GM20431 (cell line): ENCODE measurements around the gene ABCA7.

Experiments used
- in situ Hi-C: fragments of 300-500 bp; cut with MseI, MboI; formaldehyde crosslinking; loops from one replicate; pipeline ENCODE4 v1.15.0; 2020; ENCODE audit warnings: low sequenced_read_pairs; ENCODE audit not compliant: unreplicated experiment

The ABCA7 gene

GRCh38 chr19:1053176-1054101 lies 13.5 kb downstream of the ABCA7 start:
- in situ Hi-C loops, result no loop called here

- in situ Hi-C loops, result no loop called here
Measured at GRCh38 chr19:1054102-1055027, 14.5 kb downstream of the ABCA7 start.

- in situ Hi-C loops, result no loop called here
Measured at GRCh38 chr19:1055028-1055425, 15.1 kb downstream of the ABCA7 start.

DNA sequence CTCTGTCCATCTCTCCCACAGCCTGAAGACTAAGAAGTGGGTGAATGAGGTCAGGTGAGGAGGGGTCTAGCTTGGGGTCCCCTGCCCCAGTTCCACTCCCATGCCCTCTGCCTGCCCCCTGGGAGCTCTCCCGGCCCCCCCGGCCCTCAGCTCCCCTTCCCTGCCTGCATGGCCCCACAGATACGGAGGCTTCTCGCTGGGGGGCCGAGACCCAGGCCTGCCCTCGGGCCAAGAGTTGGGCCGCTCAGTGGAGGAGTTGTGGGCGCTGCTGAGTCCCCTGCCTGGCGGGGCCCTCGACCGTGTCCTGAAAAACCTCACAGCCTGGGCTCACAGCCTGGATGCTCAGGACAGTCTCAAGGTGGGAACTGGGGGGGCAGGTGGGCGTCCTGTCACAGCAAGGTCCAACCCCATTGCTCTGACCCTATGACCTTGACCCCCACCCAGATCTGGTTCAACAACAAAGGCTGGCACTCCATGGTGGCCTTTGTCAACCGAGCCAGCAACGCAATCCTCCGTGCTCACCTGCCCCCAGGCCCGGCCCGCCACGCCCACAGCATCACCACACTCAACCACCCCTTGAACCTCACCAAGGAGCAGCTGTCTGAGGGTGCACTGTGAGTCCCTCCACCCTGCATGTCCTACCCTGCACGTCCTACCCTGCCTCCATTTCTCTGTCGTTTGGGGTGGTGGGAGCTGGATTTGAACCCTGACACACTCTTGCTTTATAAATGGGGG lies 16.1 kb downstream of the ABCA7 start:
- in situ Hi-C loops, result no loop called here

DNA sequence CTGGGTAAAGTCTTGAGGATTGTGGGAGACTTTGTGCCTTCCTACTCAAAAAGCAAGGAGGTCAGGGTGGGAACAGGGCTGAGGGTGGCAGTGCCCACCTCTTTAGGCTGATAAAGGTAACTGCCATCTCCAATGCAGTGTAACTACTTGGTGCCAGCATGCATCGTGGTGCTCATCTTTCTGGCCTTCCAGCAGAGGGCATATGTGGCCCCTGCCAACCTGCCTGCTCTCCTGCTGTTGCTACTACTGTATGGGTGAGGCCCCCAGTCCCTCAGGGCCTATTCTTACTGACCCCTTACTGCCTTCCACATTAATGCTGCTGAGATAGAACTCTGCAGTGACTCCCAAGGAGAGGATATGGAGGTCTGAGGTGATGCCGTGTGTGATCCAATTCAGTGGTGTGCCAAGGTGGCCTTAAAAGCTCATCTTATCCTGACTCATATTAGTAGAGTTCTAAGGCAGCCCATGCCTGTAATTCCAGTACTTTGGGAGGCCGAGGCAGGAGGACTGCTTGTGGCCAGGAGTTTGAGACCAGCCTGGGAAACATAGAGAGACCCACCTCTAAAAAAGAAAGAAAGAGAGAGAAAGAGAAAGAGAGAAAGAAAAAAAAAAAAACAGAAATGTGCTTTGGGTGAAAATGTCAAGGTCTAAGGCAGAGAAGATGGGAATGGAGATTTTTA lies 17.4 kb downstream of the ABCA7 start:
- in situ Hi-C loops, result no loop called here

DNA sequence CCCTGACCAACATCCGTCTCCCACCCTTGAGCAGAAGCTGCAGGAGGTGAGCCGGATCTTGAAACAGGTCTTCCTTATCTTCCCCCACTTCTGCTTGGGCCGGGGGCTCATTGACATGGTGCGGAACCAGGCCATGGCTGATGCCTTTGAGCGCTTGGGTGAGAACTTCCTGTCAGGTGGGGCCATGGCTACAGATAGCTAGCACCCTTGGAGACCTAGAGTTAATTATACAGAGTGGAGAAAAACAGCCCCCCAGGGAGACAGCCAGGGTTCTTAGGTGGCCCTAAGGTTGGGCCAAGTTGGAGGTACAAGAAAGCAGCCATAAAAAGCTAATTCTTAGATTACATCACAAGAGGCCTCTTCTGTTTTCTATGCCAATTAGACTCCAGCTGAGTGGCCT lies 18.2 kb downstream of the ABCA7 start:
- in situ Hi-C loops, result no loop called here

- in situ Hi-C loops, result no loop called here
Measured at GRCh38 chr19:1060689-1061088, 20.8 kb downstream of the ABCA7 start.

- in situ Hi-C loops, result no loop called here
Measured at GRCh38 chr19:1061987-1062386, 22.1 kb downstream of the ABCA7 start.

DNA sequence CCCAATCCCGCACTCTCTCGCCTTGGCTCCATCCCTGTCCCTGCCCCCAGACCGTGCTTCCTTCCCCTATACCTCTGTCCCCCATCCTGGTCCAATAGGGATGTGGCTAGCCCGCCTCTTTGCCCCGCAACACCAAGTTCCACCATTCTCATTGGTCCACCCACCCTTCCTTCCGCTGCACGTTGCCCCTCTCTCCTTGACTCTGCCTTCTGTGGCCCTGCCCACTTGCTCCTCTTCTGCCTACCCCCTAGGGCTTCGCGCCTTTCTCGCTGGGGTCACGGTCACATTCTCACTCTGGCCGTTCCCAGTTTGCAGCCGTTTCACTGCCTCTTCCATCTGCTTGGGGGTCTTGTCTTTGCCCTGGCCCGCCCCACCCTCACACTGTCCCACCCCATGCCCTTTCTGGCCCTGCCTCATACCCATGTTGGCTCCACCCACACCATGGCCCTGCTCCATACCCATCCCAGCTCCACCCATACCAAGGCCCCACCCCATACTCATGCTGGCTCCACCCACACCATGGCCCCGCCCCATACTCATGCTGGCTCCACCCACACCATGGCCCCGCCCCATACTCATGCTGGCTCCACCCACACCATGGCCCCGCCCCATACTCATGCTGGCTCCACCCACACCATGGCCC lies 22.6 kb downstream of the ABCA7 start:
- in situ Hi-C loops, result no loop called here

DNA sequence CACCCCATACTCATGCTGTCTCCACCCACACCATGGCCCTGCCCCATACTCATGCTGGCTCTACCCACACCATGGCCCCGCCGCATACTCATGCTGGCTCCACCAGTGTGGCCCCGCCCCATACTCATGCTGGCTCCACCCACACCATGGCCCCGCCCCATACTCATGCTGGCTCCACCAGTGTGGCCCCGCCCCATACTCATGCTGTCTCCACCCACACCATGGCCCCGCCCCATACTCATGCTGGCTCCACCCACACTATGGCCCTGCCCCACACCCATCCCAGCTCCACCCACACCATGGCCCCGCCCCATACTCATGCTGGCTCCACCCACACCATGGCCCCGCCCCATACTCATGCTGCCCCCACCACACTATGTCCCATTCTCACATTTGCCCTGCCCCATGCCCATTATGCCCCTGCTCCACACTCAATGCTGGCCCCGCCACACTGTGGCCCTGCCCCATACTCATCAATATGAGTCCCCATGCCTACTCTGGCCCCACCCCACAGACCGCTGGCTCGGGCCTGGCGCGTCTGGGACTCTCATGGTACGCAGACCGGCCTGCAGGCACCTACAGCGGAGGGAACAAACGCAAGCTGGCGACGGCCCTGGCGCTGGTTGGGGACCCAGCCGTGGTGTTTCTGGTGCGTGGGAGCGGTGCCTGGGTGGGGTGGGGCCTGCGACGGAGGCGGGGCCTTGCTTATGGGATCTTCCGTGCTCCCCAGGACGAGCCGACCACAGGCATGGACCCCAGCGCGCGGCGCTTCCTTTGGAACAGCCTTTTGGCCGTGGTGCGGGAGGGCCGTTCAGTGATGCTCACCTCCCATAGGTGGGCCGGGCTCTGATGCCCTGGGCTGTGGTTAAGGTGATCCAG lies 23.4 kb downstream of the ABCA7 start:
- in situ Hi-C loops, result no loop called here

- in situ Hi-C loops, result no loop called here
Measured at GRCh38 chr19:1063909-1064660, 24.2 kb downstream of the ABCA7 start.

- in situ Hi-C loops, result no loop called here
Measured at GRCh38 chr19:1064661-1065605, 25.0 kb downstream of the ABCA7 start.

GRCh38 chr19:1065606-1066109 lies 25.8 kb downstream of the ABCA7 start:
- in situ Hi-C loops, result no loop called here

DNA sequence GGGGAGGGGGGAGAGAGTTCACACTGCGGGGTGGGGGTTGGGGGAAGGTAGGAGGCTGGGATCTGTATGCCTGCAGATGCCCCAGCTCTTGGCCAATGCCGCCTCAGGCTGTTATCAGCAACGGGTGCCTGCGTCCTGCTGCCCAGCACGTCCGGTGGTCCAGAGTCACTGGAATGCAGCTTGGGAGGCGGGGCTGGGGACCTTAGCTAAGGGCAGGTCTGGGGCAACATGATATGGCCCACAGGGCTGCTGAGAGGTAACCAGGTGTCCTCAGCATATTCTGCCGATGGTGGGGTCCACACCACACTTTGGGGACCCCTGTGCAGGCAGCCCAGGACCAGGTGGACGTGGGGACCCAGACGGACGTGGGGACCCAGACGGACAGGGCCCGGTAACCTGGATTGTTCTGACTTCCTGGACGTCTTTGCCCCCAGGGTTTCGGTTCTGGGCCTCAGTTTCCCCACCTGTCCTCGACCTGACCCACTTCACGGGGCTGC lies 26.4 kb downstream of the ABCA7 start:
- in situ Hi-C loops, result no loop called here

DNA sequence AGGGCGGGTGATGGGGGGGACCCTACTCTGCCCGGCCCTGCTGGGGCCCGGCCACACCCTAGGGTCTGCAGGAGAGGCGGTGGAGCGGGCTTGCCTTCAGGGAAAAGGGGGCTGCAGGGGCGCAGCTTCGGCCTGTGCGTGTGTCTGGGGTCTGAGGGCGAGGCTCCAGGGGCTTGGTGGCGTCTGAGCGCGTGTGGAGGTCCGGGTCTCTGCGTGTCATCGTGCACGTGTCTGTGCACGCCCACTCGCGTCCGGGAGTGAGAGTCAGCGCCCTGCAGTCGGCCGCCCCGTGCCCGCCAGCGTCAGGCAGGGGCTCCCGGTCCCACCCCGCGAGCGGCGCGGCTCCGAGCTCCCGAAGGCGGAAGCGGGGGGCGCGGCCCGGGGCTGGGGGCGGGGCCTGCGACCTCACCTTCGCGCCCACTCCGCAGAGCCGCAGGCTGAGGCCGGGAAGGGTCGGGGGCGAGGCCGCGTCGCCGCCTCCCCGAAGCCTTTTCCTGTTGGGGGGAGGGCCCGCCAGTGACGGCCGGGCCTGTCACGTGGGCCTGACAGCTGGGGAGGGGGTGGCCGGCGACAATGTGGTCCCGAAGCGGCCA lies 26.9 kb downstream of the ABCA7 start, which contains the start of gene ARHGAP45:
ARHGAP45 (plus strand) TSS at position 420 of the 593 bp plus-strand sequence. CDS start 239 bp downstream, outside the sequence.
- in situ Hi-C loops, result no loop called here
